SJCRH30 (cell line): Measurements from ENCODE around the gene FNDC8. TPM values are rescaled to one million over a fixed set of nuclear protein-coding genes. Genes with fewer than 3 reads are reported as not detected.
A peak's percentile ranks its signal among the peaks of the same experiment; 100 is the strongest.

Experiments
- DNase-seq, 2 experiments: peaks; one replicate each; pipeline ENCODE4 v3.0.0-alpha.2; 2015 to 2020
- H3K27ac ChIP-seq: fragments of 250-450 bp; sonication (Bioruptor Pico); 2 replicates; pipeline ENCODE4 v1.5.1; 2020; ENCODE audit warnings: mild to moderate bottlenecking, moderate library complexity
- H3K27me3 ChIP-seq: fragments of 250-450 bp; sonication (Bioruptor Pico); 2 replicates; pipeline ENCODE4 v1.5.1; 2020; ENCODE audit warnings: mild to moderate bottlenecking, moderate library complexity
- H3K36me3 ChIP-seq: fragments of 250-450 bp; sonication (Bioruptor Pico); 2 replicates; pipeline ENCODE4 v1.5.1; 2020; ENCODE audit warnings: mild to moderate bottlenecking, moderate library complexity
- H3K4me1 ChIP-seq: fragments of 250-450 bp; sonication (Bioruptor Pico); 2 replicates; pipeline ENCODE4 v1.5.1; 2020; ENCODE audit warnings: mild to moderate bottlenecking, moderate library complexity
- H3K4me3 ChIP-seq: fragments of 250-450 bp; sonication (Bioruptor Pico); 2 replicates; pipeline ENCODE4 v1.5.1; 2020; ENCODE audit warnings: mild to moderate bottlenecking, moderate library complexity
- H3K9me3 ChIP-seq: fragments of 250-450 bp; sonication (Bioruptor Pico); replicated peaks from 2 replicates; pipeline ENCODE4 v1.5.1; 2020; ENCODE audit warnings: mild to moderate bottlenecking, moderate library complexity
- total RNA-seq: library from RNA; depleted of rRNA; stranded (reverse); fragments of >200 nt; shearing (Covaris generic); gene quantifications from 2 replicates; pipeline ENCODE4 v1.2.3, GENCODE V29; 2014; rRNA removed

The FNDC8 gene
- not detected in 2 replicates for total RNA-seq

- no peak within 1 kb of the TSS for H3K27ac ChIP-seq
- no peaks in the 10 kb centered on the region for H3K27me3 ChIP-seq
- no peaks in the 10 kb centered on the region for H3K36me3 ChIP-seq
- H3K9me3 ChIP-seq: no peaks in the 10 kb centered on the region
- peaks cover 2% of the 10 kb centered on the region; the same call in 1 of the 2 replicates for H3K4me1 ChIP-seq
- H3K4me3 ChIP-seq: no peak within 1 kb of the TSS
- no peak for DNase-seq
These were observed at the start of gene FNDC8 for GRCh38 chr17:35121315-35121714. TSS of gene FNDC8 (plus strand) at chr17:35121615. CDS start at chr17:35121694, 79 bp downstream.

- Histone ChIP-seq H3K27ac (no peak overlapping the region), H3K9me3 (no peaks in the 10 kb centered on the region), H3K4me3 (no peak overlapping the region), H3K4me1 (0 out of 2 replicates have a peak, but pooled peaks cover 5% of the 10 kb centered on the region), H3K36me3 (no peaks in the 10 kb centered on the region), H3K27me3 (no peaks in the 10 kb centered on the region)
- DNase-seq: no peak
These were observed 48.1 kb upstream of the FNDC8 start for GRCh38 chr17:35073183-35073790.

- Histone ChIP-seq H3K9me3 (no peaks in the 10 kb centered on the region), H3K4me3 (no peak overlapping the region), H3K27ac (no peak overlapping the region), H3K36me3 (no peaks in the 10 kb centered on the region), H3K27me3 (no peaks in the 10 kb centered on the region), H3K4me1 (0 out of 2 replicates have a peak, but pooled peaks cover 5% of the 10 kb centered on the region)
- no peak for DNase-seq
These were observed 47.3 kb upstream of the FNDC8 start for GRCh38 chr17:35073991-35074627.

- H3K27ac ChIP-seq: no peak overlapping the region
- no peaks in the 10 kb centered on the region for H3K36me3 ChIP-seq
- H3K27me3 ChIP-seq: no peaks in the 10 kb centered on the region
- no peak for DNase-seq
- no peak overlapping the region for H3K4me3 ChIP-seq
- H3K4me1 ChIP-seq: 0 out of 2 replicates have a peak, but pooled peaks cover 5% of the 10 kb centered on the region
- H3K9me3 ChIP-seq: no peaks in the 10 kb centered on the region
These were observed 46.4 kb upstream of the FNDC8 start for GRCh38 chr17:35074711-35075707.

- Histone ChIP-seq H3K27me3 (no peaks in the 10 kb centered on the region), H3K4me1 (peaks cover 12% of the 10 kb centered on the region)
These were observed 44.5 kb upstream of the FNDC8 start for GRCh38 chr17:35076874-35077273.

GRCh38 chr17:35079547-35080423 lies 41.6 kb upstream of the FNDC8 start:
- no peak overlapping the region for H3K27ac ChIP-seq
- H3K27me3 ChIP-seq: no peaks in the 10 kb centered on the region
- H3K36me3 ChIP-seq: no peaks in the 10 kb centered on the region
- DNase-seq: no peak
- H3K4me3 ChIP-seq: no peak overlapping the region
- no peaks in the 10 kb centered on the region for H3K9me3 ChIP-seq
- H3K4me1 ChIP-seq: peaks cover 20% of the 10 kb centered on the region

More at GRCh38 chr17:35076874-35077273, 44.5 kb upstream of the FNDC8 start:
- Histone ChIP-seq H3K36me3 (no peaks in the 10 kb centered on the region), H3K27ac (no peak overlapping the region), H3K4me3 (no peak overlapping the region), H3K9me3 (no peaks in the 10 kb centered on the region)
- DNase-seq: no peak

GRCh38 chr17:35080536-35080935 lies 40.9 kb upstream of the FNDC8 start:
- no peak for DNase-seq
- H3K36me3 ChIP-seq: no peaks in the 10 kb centered on the region
- no peaks in the 10 kb centered on the region for H3K27me3 ChIP-seq
- H3K4me3 ChIP-seq: no peak overlapping the region
- no peaks in the 10 kb centered on the region for H3K9me3 ChIP-seq
- H3K27ac ChIP-seq: no peak overlapping the region
- H3K4me1 ChIP-seq: peaks cover 20% of the 10 kb centered on the region

- H3K27ac ChIP-seq: no peak overlapping the region; the same call in 1 of the 2 replicates
- H3K9me3 ChIP-seq: no peaks in the 10 kb centered on the region
- H3K27me3 ChIP-seq: no peaks in the 10 kb centered on the region
- peaks cover 20% of the 10 kb centered on the region for H3K4me1 ChIP-seq
- H3K36me3 ChIP-seq: no peaks in the 10 kb centered on the region
- DNase-seq: no peak
- H3K4me3 ChIP-seq: no peak overlapping the region
These were observed 39.8 kb upstream of the FNDC8 start for GRCh38 chr17:35081638-35082037.

- Histone ChIP-seq H3K36me3 (no peaks in the 10 kb centered on the region), H3K4me3 (no peak overlapping the region), H3K27ac (peak overlapping the region; percentile 14), H3K4me1 (peaks cover 20% of the 10 kb centered on the region), H3K27me3 (no peaks in the 10 kb centered on the region), H3K9me3 (no peaks in the 10 kb centered on the region)
- DNase-seq: peak; percentile 44 to 76
These were observed 39.2 kb upstream of the FNDC8 start for GRCh38 chr17:35082073-35082657.

- H3K4me3 ChIP-seq: no peak overlapping the region
These were observed 38.3 kb upstream of the FNDC8 start for GRCh38 chr17:35083071-35083470.

GRCh38 chr17:35084987-35085386 lies 36.4 kb upstream of the FNDC8 start:
- DNase-seq: no peak

More at GRCh38 chr17:35083071-35083470, 38.3 kb upstream of the FNDC8 start:
- Histone ChIP-seq H3K4me1 (peaks cover 22% of the 10 kb centered on the region), H3K9me3 (no peaks in the 10 kb centered on the region), H3K27ac (no peak overlapping the region), H3K36me3 (no peaks in the 10 kb centered on the region), H3K27me3 (no peaks in the 10 kb centered on the region)
- no peak for DNase-seq

GRCh38 chr17:35086164-35086563 lies 35.3 kb upstream of the FNDC8 start:
- H3K9me3 ChIP-seq: no peaks in the 10 kb centered on the region
- DNase-seq: no peak
- no peaks in the 10 kb centered on the region for H3K27me3 ChIP-seq
- no peaks in the 10 kb centered on the region for H3K36me3 ChIP-seq
- peaks cover 27% of the 10 kb centered on the region for H3K4me1 ChIP-seq
- H3K27ac ChIP-seq: no peak overlapping the region
- H3K4me3 ChIP-seq: no peak overlapping the region

More at GRCh38 chr17:35084987-35085386, 36.4 kb upstream of the FNDC8 start:
- no peaks in the 10 kb centered on the region for H3K36me3 ChIP-seq
- H3K9me3 ChIP-seq: no peaks in the 10 kb centered on the region
- H3K4me1 ChIP-seq: peaks cover 26% of the 10 kb centered on the region
- no peaks in the 10 kb centered on the region for H3K27me3 ChIP-seq
- H3K4me3 ChIP-seq: no peak overlapping the region
- H3K27ac ChIP-seq: no peak overlapping the region

- Histone ChIP-seq H3K4me1 (peaks cover 19% of the 10 kb centered on the region), H3K27ac (no peak overlapping the region), H3K4me3 (no peak overlapping the region), H3K36me3 (no peaks in the 10 kb centered on the region), H3K27me3 (no peaks in the 10 kb centered on the region), H3K9me3 (no peaks in the 10 kb centered on the region)
- no peak for DNase-seq
These were observed 34.4 kb upstream of the FNDC8 start for GRCh38 chr17:35086931-35087573.
